ENCODE results near the gene AQP3.
"Not testable (repeated sequence)": the region's sequence is repeated elsewhere in the genome, so short reads cannot be mapped to it uniquely, and the experiment has no call there.

The AQP3 gene

GRCh38 chr9:33446946-33447798, at the start of gene AQP3:
Gene AQP3 (minus strand): TSS chr9:33447593. CDS start chr9:33447530, 63 bp downstream.
- peak; percentile 84 for DNase-seq

- DNase-seq = not testable (repeated sequence)
Measured at GRCh38 chr9:33493819-33494218, 46.4 kb upstream of the AQP3 start.

- DNase-seq = no peak
Measured at GRCh38 chr9:33489066-33489465, 41.7 kb upstream of the AQP3 start.

DNA sequence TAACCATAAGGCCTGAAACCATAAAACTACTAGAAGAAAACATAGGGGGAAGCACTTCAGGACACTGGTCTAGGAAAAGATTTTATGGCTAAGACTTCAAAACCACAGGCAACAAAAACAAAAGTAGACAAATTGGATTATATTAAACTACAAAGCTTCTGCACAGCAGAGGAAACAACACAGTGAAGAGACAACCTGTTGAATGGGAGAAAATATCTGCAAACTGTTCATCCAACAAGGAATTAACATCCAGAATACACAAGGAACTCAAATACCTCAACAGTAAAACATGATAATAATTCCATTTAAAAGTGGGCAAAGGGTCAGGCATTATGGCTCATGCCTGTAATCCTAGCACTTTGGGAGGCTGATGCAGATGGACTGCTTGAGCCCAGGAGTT, 37.9 kb upstream of the AQP3 start:
- peak; percentile 22 for DNase-seq

DNA sequence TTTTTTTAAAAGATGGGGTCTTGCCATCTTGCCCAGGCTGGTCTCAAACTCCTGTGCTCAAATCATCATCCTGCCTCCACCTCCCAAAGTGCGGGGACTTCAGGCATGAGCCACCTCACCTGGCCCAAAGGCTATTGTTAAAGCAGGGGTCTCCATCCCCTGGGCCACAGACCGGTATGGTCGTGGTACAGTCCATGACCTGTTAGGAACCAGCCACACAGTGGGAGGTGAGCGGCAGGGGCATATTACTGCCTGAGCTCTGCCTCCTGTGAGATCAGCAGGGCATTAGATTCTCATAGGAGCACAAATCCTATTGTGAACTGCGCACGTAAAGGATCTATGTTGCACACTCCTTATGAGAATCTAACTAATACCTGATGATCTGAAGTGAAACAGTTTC, 33.6 kb upstream of the AQP3 start:
- peak; percentile 12 for DNase-seq

DNA sequence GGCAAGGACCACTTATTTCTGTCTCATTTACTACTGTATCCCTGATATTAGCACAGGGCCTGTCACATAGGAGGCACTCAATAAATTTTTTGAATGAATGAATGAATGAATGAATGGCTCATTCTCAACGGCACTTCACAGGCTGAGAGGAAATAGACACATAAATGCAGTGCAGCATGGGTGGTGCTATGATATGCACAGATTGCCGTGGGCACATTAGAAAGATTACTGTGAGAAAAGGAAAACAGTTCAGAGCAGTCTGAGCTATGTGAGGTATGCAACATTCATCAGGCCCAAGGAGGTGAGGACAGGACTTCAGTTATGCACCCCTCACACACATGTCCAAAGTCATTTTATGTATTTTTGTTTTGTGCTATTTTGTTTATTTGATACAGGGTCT, 32.7 kb upstream of the AQP3 start:
- DNase-seq = no peak

- no peak for DNase-seq
Measured at GRCh38 chr9:33476503-33476902, 29.1 kb upstream of the AQP3 start.

- no peak for DNase-seq
Measured at GRCh38 chr9:33475357-33475756, 28.0 kb upstream of the AQP3 start.

- DNase-seq = peak; percentile 99
Measured at GRCh38 chr9:33473643-33474352, 26.4 kb upstream of the AQP3 start, which contains the start of gene NOL6. Gene NOL6 (minus strand): TSS chr9:33473924. CDS start chr9:33473842, 82 bp downstream.

- no peak for DNase-seq
Measured at GRCh38 chr9:33472881-33473615, 25.7 kb upstream of the AQP3 start.

DNA sequence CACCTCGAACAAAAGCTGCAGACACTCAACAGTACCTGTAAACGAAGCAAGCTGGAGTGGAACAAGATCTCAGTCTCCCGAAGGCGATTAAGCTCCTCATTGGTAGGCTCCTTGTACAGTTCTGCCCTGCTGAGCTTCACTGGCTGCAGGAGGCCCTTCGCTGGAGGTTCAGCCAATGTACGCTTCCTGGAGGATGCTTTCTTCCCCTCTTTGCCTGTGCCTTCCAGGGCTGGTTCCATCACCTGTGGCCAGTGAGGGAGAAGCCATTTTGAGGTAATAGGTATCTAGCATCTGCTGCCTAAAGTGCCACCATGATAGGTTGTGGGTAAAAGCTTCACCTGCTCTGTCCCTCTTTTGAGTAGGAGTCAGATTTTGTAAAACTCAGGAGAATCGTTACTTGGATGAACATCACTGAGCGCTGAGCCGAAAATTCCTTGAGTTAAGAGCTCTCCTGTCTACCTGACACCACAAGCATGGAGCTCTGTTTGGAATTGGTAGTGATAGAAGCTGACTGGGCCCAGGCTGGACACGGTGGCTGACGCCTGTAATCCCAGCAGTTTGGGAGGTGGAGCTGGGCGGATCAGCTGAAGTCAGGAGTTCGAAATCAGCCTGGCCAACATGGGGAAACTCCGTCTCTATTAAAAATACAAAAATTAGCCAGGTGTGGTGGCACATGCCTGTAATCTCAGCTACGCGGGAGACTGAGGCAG, 24.9 kb upstream of the AQP3 start:
- no peak for DNase-seq

GRCh38 chr9:33471361-33471760, 24.0 kb upstream of the AQP3 start:
- no peak for DNase-seq

DNA sequence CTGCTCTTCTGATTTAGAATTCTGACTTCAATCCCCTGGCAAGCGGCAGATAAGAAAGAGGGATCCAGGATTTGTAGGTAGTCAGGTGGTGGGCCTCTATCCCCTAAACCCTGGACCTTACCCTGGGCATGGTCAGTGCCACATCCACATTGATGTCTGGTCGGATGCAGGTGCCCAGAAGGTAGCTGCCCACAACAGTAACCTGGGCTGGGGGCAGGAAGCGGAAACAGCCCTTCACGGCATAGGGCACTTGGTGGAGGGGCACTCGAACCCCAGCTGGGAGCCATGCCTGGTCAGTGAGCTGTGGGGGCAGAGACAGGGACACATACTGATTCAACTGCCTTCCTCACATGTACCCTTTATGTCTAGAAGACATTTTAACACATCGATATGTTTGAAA, 22.5 kb upstream of the AQP3 start:
- DNase-seq = no peak

DNA sequence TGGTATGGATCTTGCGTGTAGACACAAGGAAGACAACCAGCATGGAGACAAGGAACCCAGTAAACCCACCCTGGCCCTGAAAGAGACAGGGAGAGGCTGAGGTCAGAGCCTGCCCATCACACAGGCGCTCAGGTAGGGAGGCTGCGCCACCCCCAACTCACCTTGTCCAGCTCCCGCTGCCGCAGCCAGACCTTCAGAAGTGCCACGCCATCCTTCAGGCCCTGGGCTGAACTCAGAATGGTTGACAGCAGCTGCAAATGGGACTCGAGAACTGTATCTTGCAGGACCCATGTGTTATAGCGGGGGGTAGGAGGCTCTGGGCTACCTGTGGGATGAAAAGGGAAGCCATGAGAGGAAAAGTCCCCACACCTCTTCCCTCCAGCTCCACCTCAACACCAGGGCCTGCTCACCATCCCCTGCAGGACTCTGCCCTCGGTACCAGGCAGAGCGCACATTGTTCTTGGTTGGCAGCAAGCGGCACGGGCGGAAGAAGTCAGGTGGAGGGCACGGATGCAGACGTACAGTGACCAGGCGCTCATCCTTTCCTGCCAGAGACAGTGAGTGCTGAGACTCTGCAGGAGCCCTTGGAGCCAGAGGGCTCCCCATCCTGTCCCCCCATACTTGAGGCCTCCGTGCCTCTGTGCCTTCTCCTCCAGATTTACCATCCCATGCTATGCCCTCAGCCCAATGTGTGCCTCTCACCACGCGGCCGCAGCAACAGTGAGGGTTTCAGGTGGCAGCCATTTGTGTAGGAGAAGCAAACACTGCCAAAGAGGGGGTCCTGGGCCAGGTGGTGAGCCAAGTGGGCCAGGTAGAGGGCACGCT, 21.6 kb upstream of the AQP3 start:
- DNase-seq = no peak

DNA sequence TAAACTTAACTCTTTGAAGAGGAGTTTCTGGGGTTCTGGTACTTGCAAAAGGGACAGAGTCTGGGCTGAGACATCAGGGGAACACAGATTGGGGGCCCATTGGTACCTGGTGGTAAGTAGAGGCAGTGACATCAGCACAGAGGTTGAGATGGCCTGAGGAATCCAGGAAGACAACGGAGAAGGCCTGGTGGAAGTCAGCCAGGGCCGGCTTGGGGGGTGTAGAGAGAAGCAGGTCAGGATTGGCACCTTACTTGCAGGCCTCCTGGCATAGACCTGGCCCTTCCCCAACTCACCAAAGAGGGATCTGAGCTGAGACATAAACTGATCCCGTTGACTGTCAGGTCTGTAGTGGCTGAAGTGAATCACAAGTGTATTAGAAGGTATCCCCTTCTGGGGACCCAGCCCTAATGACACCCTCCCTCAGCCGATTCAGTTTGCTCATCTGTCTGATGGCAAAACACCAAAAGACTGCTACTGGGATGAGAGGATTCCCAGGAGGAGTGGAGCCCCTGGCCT, 20.9 kb upstream of the AQP3 start:
- DNase-seq = no peak

- DNase-seq = no peak
Measured at GRCh38 chr9:33467526-33467925, 20.1 kb upstream of the AQP3 start.

GRCh38 chr9:33466565-33467495, 19.4 kb upstream of the AQP3 start:
- peak; percentile 63 for DNase-seq

GRCh38 chr9:33465596-33466564, 18.5 kb upstream of the AQP3 start:
- no peak for DNase-seq

DNA sequence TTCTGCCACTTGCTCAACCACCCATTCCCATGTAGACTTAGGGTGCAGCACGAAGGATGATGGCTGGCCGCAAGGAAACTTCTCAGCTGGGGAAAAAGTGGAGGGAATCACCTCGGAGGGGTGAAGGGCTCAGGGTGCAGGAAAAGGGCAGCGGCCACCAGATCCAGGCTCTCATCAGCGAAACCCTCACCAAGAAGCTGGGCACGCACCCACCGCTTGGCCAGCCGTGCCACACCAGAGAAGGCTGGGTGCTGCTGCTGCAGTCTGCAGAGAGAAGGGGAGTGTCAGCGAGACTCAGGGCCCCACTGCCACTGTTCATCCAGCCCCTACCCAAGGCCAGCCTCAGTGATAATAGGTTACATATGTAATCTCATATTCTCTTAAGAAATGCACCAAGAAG, 17.7 kb upstream of the AQP3 start:
- DNase-seq = no peak
